ENCODE results near the gene LRRC41.

GRCh38 chr1:46274225-46275029, 29.0 kb downstream of the LRRC41 start:
- no peak for TF ChIP-seq CTCF (IDR thresholded peaks at IDR 0.05; ENCODE audit: borderline replicate concordance, extremely low read depth, low read length, poor library complexity, severe bottlenecking)
- TF ChIP-seq EZH2 (IDR thresholded peaks at IDR 0.05; ENCODE audit: borderline replicate concordance, low read depth, low read length, severe bottlenecking) = no peak
